Activated CD4-positive, alpha-beta T cell treated with anti-CD3 and anti-CD28 coated beads for 24 hours (primary cell): Measurements from ENCODE around the gene SPINT4.
"Not testable (repeated sequence)": the region's sequence is repeated elsewhere in the genome, so short reads cannot be mapped to it uniquely, and the experiment has no call there.

Experiments used
- DNase-seq, 2 donors: peaks; one replicate each; pipeline ENCODE4 v3.0.0-alpha.2; 2020; ENCODE audit warnings: low read depth in 2 of 2

SPINT4 gene

GRCh38 chr20:45722047-45722446 lies at the start of gene SPINT4:
SPINT4 (plus strand) TSS chr20:45722347; CDS start chr20:45722368, 21 bp downstream.
- DNase-seq, result no peak

- DNase-seq, result no peak
These were observed 49.4 kb upstream of the SPINT4 start for GRCh38 chr20:45672765-45673164.

GRCh38 chr20:45679650-45680049 lies 42.5 kb upstream of the SPINT4 start:
- DNase-seq, result no peak

GRCh38 chr20:45685896-45686295 lies 36.3 kb upstream of the SPINT4 start:
- DNase-seq, result no peak

GRCh38 chr20:45693346-45693745 lies 28.8 kb upstream of the SPINT4 start:
- not testable (repeated sequence) for DNase-seq

GRCh38 chr20:45695496-45695895 lies 26.7 kb upstream of the SPINT4 start:
- no peak for DNase-seq

- no peak for DNase-seq
These were observed 21.0 kb upstream of the SPINT4 start for GRCh38 chr20:45701104-45701503.

- DNase-seq, result no peak
These were observed 20.3 kb upstream of the SPINT4 start, which contains the start of gene WFDC13 for GRCh38 chr20:45701873-45702272. WFDC13 (plus strand) TSS chr20:45702038; CDS start chr20:45702124, 86 bp downstream.

GRCh38 chr20:45704969-45705637 lies 17.0 kb upstream of the SPINT4 start, which contains the start of gene WFDC10B:
WFDC10B (minus strand) TSS chr20:45705019; CDS start chr20:45685992, 19,027 bp downstream.
- no peak for DNase-seq

GRCh38 chr20:45716141-45716688 lies 5.9 kb upstream of the SPINT4 start:
- DNase-seq, result not testable (repeated sequence)

GRCh38 chr20:45725134-45725533 lies 3.0 kb downstream of the SPINT4 start:
- DNase-seq, result no peak

- no peak for DNase-seq
These were observed 4.9 kb downstream of the SPINT4 start for GRCh38 chr20:45727044-45727443.

GRCh38 chr20:45732199-45732598 lies 10.1 kb downstream of the SPINT4 start:
- DNase-seq, result no peak

- no peak for DNase-seq
These were observed 13.4 kb downstream of the SPINT4 start for GRCh38 chr20:45735552-45735951.

- DNase-seq, result no peak
These were observed 13.8 kb downstream of the SPINT4 start for GRCh38 chr20:45735988-45736387.

- DNase-seq, result no peak
These were observed 20.4 kb downstream of the SPINT4 start for GRCh38 chr20:45742596-45742995.

- no peak for DNase-seq
These were observed 22.9 kb downstream of the SPINT4 start for GRCh38 chr20:45745015-45745414.

GRCh38 chr20:45751721-45752120 lies 29.6 kb downstream of the SPINT4 start:
- DNase-seq, result no peak

GRCh38 chr20:45752746-45753145 lies 30.6 kb downstream of the SPINT4 start:
- DNase-seq, result no peak

GRCh38 chr20:45758096-45758495 lies 35.9 kb downstream of the SPINT4 start:
- no peak for DNase-seq

- not testable (repeated sequence) for DNase-seq
These were observed 37.8 kb downstream of the SPINT4 start for GRCh38 chr20:45759921-45760320.

GRCh38 chr20:45761966-45762365 lies 39.8 kb downstream of the SPINT4 start:
- not testable (repeated sequence) for DNase-seq

- DNase-seq, result not testable (repeated sequence)
These were observed 42.6 kb downstream of the SPINT4 start for GRCh38 chr20:45764618-45765282.
